ENCODE results near the gene GNAQ. TPM values are rescaled to one million over a fixed set of nuclear protein-coding genes. Genes with fewer than 3 reads are reported as not detected.
A peak's percentile ranks its signal among the peaks of the same experiment; 100 is the strongest.

The GNAQ gene
- total and polyA plus RNA-seq, 2 of the 13 experiments (the other 11 are each of a cell fraction or from before 2014, with no cell fraction given): 16.5 to 17.7 TPM

DNA sequence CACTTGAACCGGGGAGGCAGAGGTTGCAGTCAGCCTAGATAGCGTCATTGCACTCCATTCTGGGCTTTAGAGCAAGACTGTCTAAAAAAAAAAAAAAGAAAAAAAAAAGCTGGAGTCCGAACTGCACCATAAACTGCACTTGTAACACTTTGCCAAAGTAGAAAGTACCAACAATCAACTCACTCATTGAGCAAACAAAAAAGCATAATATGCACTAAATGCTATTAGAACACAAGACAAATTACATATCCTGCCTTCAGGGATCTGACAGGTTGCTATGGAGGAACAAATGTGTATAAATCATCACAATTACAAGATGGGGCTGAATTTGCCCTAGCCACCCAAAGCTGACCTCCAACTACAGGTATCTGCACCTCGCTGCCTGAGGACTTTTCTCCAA, 27.9 kb downstream of the GNAQ start (continued):
- TF ChIP-seq, protein P1, sequence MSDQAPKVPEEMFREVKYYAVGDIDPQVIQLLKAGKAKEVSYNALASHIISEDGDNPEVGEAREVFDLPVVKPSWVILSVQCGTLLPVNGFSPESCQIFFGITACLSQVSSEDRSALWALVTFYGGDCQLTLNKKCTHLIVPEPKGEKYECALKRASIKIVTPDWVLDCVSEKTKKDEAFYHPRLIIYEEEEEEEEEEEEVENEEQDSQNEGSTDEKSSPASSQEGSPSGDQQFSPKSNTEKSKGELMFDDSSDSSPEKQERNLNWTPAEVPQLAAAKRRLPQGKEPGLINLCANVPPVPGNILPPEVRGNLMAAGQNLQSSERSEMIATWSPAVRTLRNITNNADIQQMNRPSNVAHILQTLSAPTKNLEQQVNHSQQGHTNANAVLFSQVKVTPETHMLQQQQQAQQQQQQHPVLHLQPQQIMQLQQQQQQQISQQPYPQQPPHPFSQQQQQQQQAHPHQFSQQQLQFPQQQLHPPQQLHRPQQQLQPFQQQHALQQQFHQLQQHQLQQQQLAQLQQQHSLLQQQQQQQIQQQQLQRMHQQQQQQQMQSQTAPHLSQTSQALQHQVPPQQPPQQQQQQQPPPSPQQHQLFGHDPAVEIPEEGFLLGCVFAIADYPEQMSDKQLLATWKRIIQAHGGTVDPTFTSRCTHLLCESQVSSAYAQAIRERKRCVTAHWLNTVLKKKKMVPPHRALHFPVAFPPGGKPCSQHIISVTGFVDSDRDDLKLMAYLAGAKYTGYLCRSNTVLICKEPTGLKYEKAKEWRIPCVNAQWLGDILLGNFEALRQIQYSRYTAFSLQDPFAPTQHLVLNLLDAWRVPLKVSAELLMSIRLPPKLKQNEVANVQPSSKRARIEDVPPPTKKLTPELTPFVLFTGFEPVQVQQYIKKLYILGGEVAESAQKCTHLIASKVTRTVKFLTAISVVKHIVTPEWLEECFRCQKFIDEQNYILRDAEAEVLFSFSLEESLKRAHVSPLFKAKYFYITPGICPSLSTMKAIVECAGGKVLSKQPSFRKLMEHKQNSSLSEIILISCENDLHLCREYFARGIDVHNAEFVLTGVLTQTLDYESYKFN (CRISPR knock-in tag; conservative IDR thresholded peaks at IDR 0.05): no peak
- TF ChIP-seq, protein P2, sequence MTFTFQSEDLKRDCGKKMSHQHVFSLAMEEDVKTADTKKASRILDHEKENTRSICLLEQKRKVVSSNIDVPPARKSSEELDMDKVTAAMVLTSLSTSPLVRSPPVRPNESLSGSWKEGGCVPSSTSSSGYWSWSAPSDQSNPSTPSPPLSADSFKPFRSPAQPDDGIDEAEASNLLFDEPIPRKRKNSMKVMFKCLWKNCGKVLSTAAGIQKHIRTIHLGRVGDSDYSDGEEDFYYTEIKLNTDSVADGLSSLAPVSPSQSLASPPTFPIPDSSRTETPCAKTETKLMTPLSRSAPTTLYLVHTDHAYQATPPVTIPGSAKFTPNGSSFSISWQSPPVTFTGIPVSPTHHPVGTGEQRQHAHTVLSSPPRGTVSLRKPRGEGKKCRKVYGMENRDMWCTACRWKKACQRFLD (CRISPR knock-in tag; IDR thresholded peaks at IDR 0.05; ENCODE audit: borderline replicate concordance): no peak

DNA sequence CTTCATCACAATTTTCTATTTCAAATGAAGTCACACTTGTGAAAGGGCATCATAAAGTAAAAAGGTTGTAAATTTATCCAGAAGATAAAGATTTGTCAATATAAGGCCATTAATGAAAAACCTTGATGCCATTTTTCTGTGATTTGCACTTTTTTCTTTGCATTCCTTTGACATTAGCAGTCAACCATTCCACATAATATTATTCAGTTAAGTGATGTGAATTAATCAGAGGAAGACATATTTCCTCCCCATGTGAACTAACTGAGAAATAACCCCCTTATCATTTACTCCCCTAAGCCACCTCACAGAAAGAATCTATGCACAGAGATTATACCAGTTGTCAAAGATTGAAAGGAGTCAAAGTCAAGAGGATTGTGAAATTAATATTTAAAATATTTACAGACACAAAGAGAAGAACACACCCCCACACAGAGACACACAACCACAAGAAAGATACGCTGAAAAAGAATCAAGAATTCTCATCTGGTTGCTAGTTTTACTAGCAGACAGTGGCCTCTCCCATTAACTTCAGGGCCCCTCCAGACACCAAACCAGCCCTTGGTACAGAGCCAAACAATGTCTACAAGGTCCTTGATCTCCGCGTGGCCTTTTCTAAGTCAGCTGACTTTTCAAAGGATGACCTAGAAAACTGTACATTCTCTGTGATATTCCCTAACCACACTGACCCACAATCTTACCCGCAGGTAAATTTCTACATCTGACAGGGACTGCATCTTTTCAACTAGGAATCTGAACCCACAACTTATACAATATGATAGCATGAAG, 29.5 kb downstream of the GNAQ start:
- no TSS peak for BruUV-seq (replicated peaks)
- Histone ChIP-seq H3K4me3 (replicated peaks in 1 of 3; ENCODE audit: insufficient read depth in 1 of 3, low read depth in 2 of 3, low read length in 3 of 3) (no peak overlapping the region), H4K20me1 (ENCODE audit: insufficient read depth, low read length) (peaks cover 12% of the 10 kb centered on the region; the same call in 1 of the 2 replicates), H2AFZ (ENCODE audit: low read length) (no peak overlapping the region), H3K36me3 (replicated peaks in 1 of 2; ENCODE audit: control insufficient read depth in 1 of 2, insufficient read depth in 2 of 2, low read length in 2 of 2) (no peaks in the 10 kb centered on the region), H3K27ac (ENCODE audit: extremely low read length, insufficient read depth, low read length) (peak overlapping the region; percentile 7), H3K9me3 (ENCODE audit: low read length) (no peaks in the 10 kb centered on the region), H3K79me2 (ENCODE audit: insufficient read depth, low read length) (peaks cover 61% of the 10 kb centered on the region), H3K9ac (ENCODE audit: insufficient read depth, low read depth, low read length) (no peak overlapping the region), H3K27me3 (ENCODE audit: control insufficient read depth in 1 of 2, insufficient read depth in 2 of 2, low read length in 2 of 2) (no peaks in the 10 kb centered on the region), H3K4me1 (ENCODE audit: insufficient read depth, low read length) (peaks cover 56% of the 10 kb centered on the region), H3K4me2 (ENCODE audit: low read depth, low read length) (no peak overlapping the region)
- in situ Hi-C loops (cut with HindIII; ENCODE audit: extremely low pct_ligation_motif_present, low pct_unique_long_range_greater_than_20kb) (no loop called here), intact Hi-C loops (cut with micrococcal nuclease; ENCODE audit: unreplicated experiment) (no loop called here)
- 28% methylated on average over 4 of the region's 4 CpGs for whole genome bisulfite sequencing (ENCODE audit: low lambda C conversion rate)
- ChIA-PET CTCF (ENCODE audit: low intra/inter-chr PET ratio, low total read pairs) (no interaction called here), POLR2A (no interaction called here)
- no peak for FAIRE-seq
- peak; percentile 40 for DNase-seq (ENCODE audit: low spot score)
- no peak for ATAC-seq
- TF ChIP-seq EP300 (IDR thresholded peaks at IDR 0.05; ENCODE audit: low read depth in 2 of 2, low read length in 2 of 2): peak in 1 of 2 experiments; percentile 48; a peak in 1 of 4 replicates
- no peak for TF ChIP-seq EP300 (CRISPR knock-in tag; IDR thresholded peaks at IDR 0.05; ENCODE audit: borderline replicate concordance)
- TF ChIP-seq, protein P3, sequence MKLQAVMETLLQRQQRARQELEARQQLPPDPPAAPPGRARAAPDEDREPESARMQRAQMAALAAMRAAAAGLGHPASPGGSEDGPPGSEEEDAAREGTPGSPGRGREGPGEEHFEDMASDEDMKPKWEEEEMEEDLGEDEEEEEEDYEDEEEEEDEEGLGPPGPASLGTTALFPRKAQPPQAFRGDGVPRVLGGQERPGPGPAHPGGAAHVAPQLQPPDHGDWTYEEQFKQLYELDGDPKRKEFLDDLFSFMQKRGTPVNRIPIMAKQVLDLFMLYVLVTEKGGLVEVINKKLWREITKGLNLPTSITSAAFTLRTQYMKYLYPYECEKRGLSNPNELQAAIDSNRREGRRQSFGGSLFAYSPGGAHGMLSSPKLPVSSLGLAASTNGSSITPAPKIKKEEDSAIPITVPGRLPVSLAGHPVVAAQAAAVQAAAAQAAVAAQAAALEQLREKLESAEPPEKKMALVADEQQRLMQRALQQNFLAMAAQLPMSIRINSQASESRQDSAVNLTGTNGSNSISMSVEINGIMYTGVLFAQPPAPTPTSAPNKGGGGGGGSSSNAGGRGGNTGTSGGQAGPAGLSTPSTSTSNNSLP (IDR thresholded peaks at IDR 0.05; ENCODE audit: low read depth, low read length): 0 out of 2 replicates have a peak, but pooled peaks have one; percentile 16
- TF ChIP-seq, protein P4, sequence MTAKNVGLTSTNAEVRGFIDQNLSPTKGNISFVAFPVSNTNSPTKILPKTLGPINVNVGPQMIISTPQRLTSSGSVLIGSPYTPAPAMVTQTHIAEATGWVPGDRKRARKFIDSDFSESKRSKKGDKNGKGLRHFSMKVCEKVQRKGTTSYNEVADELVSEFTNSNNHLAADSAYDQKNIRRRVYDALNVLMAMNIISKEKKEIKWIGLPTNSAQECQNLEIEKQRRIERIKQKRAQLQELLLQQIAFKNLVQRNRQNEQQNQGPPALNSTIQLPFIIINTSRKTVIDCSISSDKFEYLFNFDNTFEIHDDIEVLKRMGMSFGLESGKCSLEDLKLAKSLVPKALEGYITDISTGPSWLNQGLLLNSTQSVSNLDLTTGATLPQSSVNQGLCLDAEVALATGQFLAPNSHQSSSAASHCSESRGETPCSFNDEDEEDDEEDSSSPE (CRISPR knock-in tag; IDR thresholded peaks at IDR 0.05): no peak
- peak; percentile 66 for TF ChIP-seq NR2F6 (IDR thresholded peaks at IDR 0.05)
- TF ChIP-seq NR2F6 (CRISPR knock-in tag; IDR thresholded peaks at IDR 0.05): no peak
- TF ChIP-seq, protein P5, sequence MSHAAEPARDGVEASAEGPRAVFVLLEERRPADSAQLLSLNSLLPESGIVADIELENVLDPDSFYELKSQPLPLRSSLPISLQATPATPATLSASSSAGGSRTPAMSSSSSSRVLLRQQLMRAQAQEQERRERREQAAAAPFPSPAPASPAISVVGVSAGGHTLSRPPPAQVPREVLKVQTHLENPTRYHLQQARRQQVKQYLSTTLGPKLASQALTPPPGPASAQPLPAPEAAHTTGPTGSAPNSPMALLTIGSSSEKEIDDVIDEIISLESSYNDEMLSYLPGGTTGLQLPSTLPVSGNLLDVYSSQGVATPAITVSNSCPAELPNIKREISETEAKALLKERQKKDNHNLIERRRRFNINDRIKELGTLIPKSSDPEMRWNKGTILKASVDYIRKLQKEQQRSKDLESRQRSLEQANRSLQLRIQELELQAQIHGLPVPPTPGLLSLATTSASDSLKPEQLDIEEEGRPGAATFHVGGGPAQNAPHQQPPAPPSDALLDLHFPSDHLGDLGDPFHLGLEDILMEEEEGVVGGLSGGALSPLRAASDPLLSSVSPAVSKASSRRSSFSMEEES (CRISPR knock-in tag; IDR thresholded peaks at IDR 0.05): 0 out of 2 replicates have a peak, but pooled peaks have one; percentile 28
- TF ChIP-seq ZNF644 (CRISPR knock-in tag; IDR thresholded peaks at IDR 0.05; ENCODE audit: low read depth): 0 out of 2 replicates have a peak, but pooled peaks have one; percentile 19
- no peak for TF ChIP-seq ZNF180 (CRISPR knock-in tag; IDR thresholded peaks at IDR 0.05; ENCODE audit: borderline replicate concordance, low read depth)
- peak; percentile 22; the same call in 1 of the 2 replicates for TF ChIP-seq BCL6 (CRISPR knock-in tag; IDR thresholded peaks at IDR 0.05)
- peak; percentile 57; the same call in 1 of the 2 replicates for TF ChIP-seq HMG20A (CRISPR knock-in tag; IDR thresholded peaks at IDR 0.05; ENCODE audit: borderline replicate concordance)

All from HepG2 (cell line).